Activated CD4-positive, alpha-beta memory T cell treated with anti-CD3 and anti-CD28 coated beads, Interleukin-2, amount 10 ng/mL, durations not matched to agents 7 days and 5 days (primary cell): ENCODE measurements around the gene GRIA1. TPM values are rescaled to one million over a fixed set of nuclear protein-coding genes. Genes with fewer than 3 reads are reported as not detected.

Source experiments
- CTCF ChIA-PET: fragments of 350-600 bp; sonication (Branson Sonifier 250); formaldehyde crosslinking; loops from one replicate; lab custom pipeline; 2021; ENCODE audit warnings: antibody characterized with exemption, inconsistent platforms; lab: Charles Lee
- POLR2A ChIA-PET: fragments of 350-600 bp; sonication (Branson Sonifier 250); formaldehyde crosslinking; loops from one replicate; lab custom pipeline; 2021; ENCODE audit warnings: antibody characterized with exemption; lab: Charles Lee
- DNase-seq: peaks from one replicate; pipeline ENCODE4 v3.0.0-alpha.2; 2020
- H3K27ac Mint-ChIP-seq: one replicate; pipeline ENCODE4 v1.8.0; 2021; ENCODE audit warnings: mild to moderate bottlenecking, mixed read lengths
- H3K27me3 Mint-ChIP-seq: one replicate; pipeline ENCODE4 v1.8.0; 2021; ENCODE audit warnings: mixed read lengths
- H3K36me3 Mint-ChIP-seq: one replicate; pipeline ENCODE4 v1.8.0; 2021; ENCODE audit warnings: low read depth, mixed read lengths
- H3K4me1 Mint-ChIP-seq: one replicate; pipeline ENCODE4 v1.8.0; 2021; ENCODE audit warnings: mixed read lengths
- H3K4me3 Mint-ChIP-seq: one replicate; pipeline ENCODE4 v1.8.0; 2021; ENCODE audit warnings: mild to moderate bottlenecking, mixed read lengths
- H3K9me3 Mint-ChIP-seq: one replicate; pipeline ENCODE4 v1.8.0; 2021; ENCODE audit warnings: mixed read lengths
- total RNA-seq, 2 experiments: library from RNA; stranded (reverse); gene quantifications; one replicate each; pipeline ENCODE4 v1.2.3, GENCODE V29; 2021

The GRIA1 gene
- total RNA-seq, 2 experiments from 2014 or later, result not detected

DNA sequence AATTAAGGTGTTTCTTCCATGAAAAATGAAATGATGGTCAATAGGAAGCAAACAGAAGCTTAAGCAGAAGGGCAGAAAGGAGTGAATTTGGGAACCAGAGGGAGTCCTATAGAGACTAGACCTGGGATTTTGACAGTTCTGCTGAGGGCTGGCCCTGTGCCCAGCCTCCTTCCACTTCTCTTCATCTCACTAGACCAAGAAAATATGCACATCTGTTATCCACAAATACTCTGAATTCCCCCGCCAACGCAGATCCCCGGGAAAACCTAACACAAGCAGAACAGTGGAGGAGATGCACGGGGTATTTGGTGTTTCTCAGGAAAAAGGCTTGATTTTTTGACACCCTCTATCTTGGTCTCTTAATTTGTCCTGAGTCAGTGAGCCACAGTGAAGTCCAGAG, 22.7 kb downstream of the GRIA1 start:
- Mint-ChIP-seq H3K36me3 (no peaks in the 10 kb centered on the region), H3K27me3 (no peaks in the 10 kb centered on the region), H3K9me3 (peaks cover 3% of the 10 kb centered on the region), H3K27ac (no peak overlapping the region), H3K4me1 (no peaks in the 10 kb centered on the region), H3K4me3 (no peak overlapping the region)
- ChIA-PET CTCF (no interaction called here), POLR2A (no interaction called here)
- no peak for DNase-seq

- Mint-ChIP-seq H3K4me3 (no peak overlapping the region), H3K27ac (no peak overlapping the region), H3K9me3 (peaks cover 3% of the 10 kb centered on the region), H3K27me3 (no peaks in the 10 kb centered on the region), H3K36me3 (no peaks in the 10 kb centered on the region), H3K4me1 (no peaks in the 10 kb centered on the region)
- DNase-seq, result no peak
- ChIA-PET CTCF (no interaction called here), POLR2A (no interaction called here)
Observed at GRCh38 chr5:153515301-153515700, 24.8 kb downstream of the GRIA1 start.

GRCh38 chr5:153516504-153517240, 26.2 kb downstream of the GRIA1 start:
- H3K9me3 Mint-ChIP-seq, result peaks cover 3% of the 10 kb centered on the region
- DNase-seq, result no peak
- ChIA-PET CTCF (no interaction called here), POLR2A (no interaction called here)
- H3K36me3 Mint-ChIP-seq, result no peaks in the 10 kb centered on the region
- no peak overlapping the region for H3K4me3 Mint-ChIP-seq
- H3K27ac Mint-ChIP-seq, result no peak overlapping the region
- H3K27me3 Mint-ChIP-seq, result no peaks in the 10 kb centered on the region
- no peaks in the 10 kb centered on the region for H3K4me1 Mint-ChIP-seq

DNA sequence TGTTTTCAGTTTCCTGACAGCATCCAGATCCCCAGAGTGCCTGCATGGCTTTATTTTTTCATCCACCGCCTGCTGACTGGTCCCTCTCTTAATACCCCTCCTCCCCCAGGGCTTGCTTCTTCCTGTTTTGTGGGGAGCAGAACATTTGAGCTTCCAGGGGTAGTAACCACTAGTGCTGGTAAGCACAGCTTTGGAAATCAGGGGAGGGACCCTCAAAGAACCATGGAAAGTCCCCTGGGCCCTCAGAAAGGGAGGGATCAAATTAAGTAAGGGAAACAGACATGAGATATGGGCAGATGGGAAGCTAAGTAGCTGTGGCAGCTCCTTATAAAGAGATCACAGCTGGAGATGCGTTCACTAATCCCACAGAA, 26.8 kb downstream of the GRIA1 start:
- H3K36me3 Mint-ChIP-seq, result no peaks in the 10 kb centered on the region
- H3K4me3 Mint-ChIP-seq, result no peak overlapping the region

DNA sequence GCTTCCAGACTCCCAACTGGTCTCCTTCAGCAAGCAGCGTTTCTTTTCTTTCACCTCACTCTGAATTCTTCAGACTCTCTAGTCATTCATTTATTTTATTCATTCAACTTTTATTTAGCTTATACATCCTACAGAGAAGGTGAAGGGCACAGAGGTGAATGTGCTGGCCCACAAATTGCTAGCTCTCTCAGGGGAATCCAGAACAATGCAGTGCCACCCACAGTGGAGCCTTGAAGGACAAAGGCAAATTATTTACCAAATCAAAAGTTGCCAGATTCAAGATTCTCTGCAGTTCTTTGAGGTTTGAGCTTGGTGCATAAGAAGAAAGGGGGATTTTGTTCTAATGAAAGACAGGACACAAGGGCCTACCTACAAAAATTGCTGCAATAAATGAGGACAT, 29.7 kb downstream of the GRIA1 start:
- CTCF ChIA-PET, result no interaction called here
- H3K4me1 Mint-ChIP-seq, result no peaks in the 10 kb centered on the region
- no peaks in the 10 kb centered on the region for H3K9me3 Mint-ChIP-seq
- no peaks in the 10 kb centered on the region for H3K36me3 Mint-ChIP-seq
- no peak for DNase-seq
- H3K27ac Mint-ChIP-seq, result no peak overlapping the region
- no peaks in the 10 kb centered on the region for H3K27me3 Mint-ChIP-seq
- H3K4me3 Mint-ChIP-seq, result no peak overlapping the region
- POLR2A ChIA-PET, result no interaction called here

More for the DNA sequence above, 26.8 kb downstream of the GRIA1 start:
- peaks cover 3% of the 10 kb centered on the region for H3K9me3 Mint-ChIP-seq
- no peaks in the 10 kb centered on the region for H3K27me3 Mint-ChIP-seq
- ChIA-PET POLR2A (no interaction called here), CTCF (no interaction called here)
- H3K4me1 Mint-ChIP-seq, result no peaks in the 10 kb centered on the region
- DNase-seq, result no peak
- no peak overlapping the region for H3K27ac Mint-ChIP-seq

DNA sequence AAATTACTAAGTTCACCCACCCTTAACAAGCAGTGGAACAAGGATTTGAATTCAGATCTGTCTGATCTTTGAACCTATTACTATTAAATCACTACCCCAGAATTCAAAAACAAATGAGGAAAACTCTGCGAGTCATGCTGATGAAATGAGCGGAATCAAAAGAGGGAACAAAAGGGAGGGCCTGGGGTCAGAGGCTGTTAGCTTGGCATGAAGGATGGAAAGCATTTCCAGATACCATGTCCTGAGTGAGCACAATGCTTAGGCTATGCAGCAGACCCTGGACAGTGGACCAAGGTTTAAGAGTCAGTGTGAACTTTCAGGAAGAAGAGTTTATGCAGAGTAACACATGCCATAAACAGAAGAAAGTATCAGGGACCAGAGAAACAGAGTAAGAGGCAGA, 30.5 kb downstream of the GRIA1 start:
- Mint-ChIP-seq H3K27me3 (no peaks in the 10 kb centered on the region), H3K36me3 (no peaks in the 10 kb centered on the region), H3K9me3 (no peaks in the 10 kb centered on the region), H3K27ac (no peak overlapping the region), H3K4me3 (no peak overlapping the region), H3K4me1 (no peaks in the 10 kb centered on the region)
- ChIA-PET CTCF (no interaction called here), POLR2A (no interaction called here)
- no peak for DNase-seq

- Mint-ChIP-seq H3K36me3 (no peaks in the 10 kb centered on the region), H3K4me3 (no peak overlapping the region), H3K4me1 (no peaks in the 10 kb centered on the region), H3K27me3 (no peaks in the 10 kb centered on the region), H3K27ac (no peak overlapping the region), H3K9me3 (no peaks in the 10 kb centered on the region)
- POLR2A ChIA-PET, result no interaction called here
- CTCF ChIA-PET, result no interaction called here
- DNase-seq, result no peak
Observed at GRCh38 chr5:153523211-153523610, 32.7 kb downstream of the GRIA1 start.

DNA sequence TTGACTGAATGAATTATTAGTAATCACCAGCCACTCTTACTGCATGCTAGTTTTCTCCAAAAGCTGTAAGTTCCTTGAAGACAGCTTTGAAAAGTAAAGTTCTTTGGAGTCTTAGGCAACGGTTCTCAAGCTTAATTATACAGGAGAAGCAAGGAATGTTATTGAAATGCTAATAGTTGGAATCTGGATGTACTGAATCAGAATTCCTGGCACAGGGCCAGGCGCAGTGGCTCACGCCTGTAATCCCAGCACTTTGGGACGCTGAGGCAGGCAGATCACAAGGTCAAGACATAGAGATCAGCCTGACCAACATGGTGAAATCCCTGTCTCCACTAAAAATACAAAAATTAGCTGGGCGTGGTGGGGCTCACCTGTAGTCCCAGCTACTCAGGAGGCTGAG, 33.4 kb downstream of the GRIA1 start:
- H3K27me3 Mint-ChIP-seq, result no peaks in the 10 kb centered on the region
- H3K36me3 Mint-ChIP-seq, result no peaks in the 10 kb centered on the region
- no peaks in the 10 kb centered on the region for H3K4me1 Mint-ChIP-seq
- DNase-seq, result no peak
- CTCF ChIA-PET, result no interaction called here
- no peak overlapping the region for H3K27ac Mint-ChIP-seq
- no peaks in the 10 kb centered on the region for H3K9me3 Mint-ChIP-seq
- no peak overlapping the region for H3K4me3 Mint-ChIP-seq
- POLR2A ChIA-PET, result no interaction called here

DNA sequence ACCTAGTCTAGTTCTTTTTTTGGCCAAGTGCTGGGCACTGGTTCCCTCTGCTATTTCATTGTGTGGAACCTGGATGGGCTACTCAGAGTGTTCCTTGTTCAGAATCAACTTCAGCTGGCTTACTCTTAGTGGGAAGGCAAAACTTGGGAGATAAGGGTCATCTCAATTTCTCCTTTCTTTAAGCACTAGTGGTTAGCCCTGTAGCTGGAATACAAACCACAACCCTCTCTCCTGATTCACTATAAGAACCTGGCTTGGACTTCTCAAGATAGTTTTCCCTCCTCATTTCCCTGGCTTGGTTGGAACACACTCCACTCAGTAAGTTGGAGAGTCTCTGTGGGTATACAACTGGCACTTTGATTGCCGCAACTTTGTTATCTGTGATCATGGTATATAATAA, 35.1 kb downstream of the GRIA1 start:
- Mint-ChIP-seq H3K27me3 (no peaks in the 10 kb centered on the region), H3K4me3 (no peak overlapping the region), H3K36me3 (no peaks in the 10 kb centered on the region), H3K9me3 (no peaks in the 10 kb centered on the region), H3K4me1 (no peaks in the 10 kb centered on the region), H3K27ac (no peak overlapping the region)
- POLR2A ChIA-PET, result no interaction called here
- CTCF ChIA-PET, result no interaction called here
- no peak for DNase-seq

DNA sequence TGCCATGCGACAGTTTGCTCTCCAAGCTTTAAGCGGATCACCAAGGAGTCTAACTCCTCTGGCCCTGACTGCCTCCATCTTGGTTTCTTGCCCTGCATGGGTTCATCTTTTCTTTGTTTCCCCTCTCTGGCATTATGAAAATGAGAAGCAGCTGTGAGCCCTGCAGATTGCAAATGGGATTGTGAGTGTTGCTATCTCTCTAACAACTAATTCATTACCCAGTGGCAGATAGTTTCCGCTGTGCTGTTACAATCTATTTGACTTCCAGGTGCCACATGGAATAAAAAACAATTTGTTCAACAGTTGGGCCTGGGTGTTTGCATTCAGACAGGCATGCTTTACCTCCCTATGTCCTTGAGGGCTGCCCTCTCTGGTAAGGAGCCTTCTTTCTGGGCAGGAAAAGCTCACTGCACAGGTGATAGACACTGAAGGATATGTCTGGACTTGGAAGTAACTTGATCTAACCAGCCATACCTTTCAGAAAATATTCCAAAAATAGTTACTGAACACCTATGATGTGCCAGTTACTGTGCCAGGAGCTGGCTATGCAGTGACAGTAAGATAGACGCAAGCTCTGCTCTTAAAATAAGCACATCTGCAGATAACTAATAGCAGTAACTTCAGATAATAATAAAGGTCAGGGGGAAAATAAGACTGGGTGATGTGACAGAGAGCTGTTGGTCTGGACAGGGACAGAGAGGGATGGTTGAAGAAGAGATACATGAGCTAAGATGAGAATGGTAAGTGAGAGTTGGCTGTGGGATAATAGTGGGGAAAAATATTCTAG, 40.1 kb downstream of the GRIA1 start:
- Mint-ChIP-seq H3K27ac (no peak overlapping the region), H3K4me1 (no peaks in the 10 kb centered on the region), H3K27me3 (no peaks in the 10 kb centered on the region), H3K9me3 (no peaks in the 10 kb centered on the region), H3K4me3 (no peak overlapping the region), H3K36me3 (no peaks in the 10 kb centered on the region)
- DNase-seq, result no peak
- ChIA-PET CTCF (no interaction called here), POLR2A (no interaction called here)

- CTCF ChIA-PET, result no interaction called here
- H3K9me3 Mint-ChIP-seq, result no peaks in the 10 kb centered on the region
- POLR2A ChIA-PET, result no interaction called here
- H3K4me1 Mint-ChIP-seq, result no peaks in the 10 kb centered on the region
- no peaks in the 10 kb centered on the region for H3K27me3 Mint-ChIP-seq
- no peak overlapping the region for H3K27ac Mint-ChIP-seq
- no peaks in the 10 kb centered on the region for H3K36me3 Mint-ChIP-seq
- DNase-seq, result no peak
- no peak overlapping the region for H3K4me3 Mint-ChIP-seq
Observed at GRCh38 chr5:153533546-153533945, 43.1 kb downstream of the GRIA1 start.

DNA sequence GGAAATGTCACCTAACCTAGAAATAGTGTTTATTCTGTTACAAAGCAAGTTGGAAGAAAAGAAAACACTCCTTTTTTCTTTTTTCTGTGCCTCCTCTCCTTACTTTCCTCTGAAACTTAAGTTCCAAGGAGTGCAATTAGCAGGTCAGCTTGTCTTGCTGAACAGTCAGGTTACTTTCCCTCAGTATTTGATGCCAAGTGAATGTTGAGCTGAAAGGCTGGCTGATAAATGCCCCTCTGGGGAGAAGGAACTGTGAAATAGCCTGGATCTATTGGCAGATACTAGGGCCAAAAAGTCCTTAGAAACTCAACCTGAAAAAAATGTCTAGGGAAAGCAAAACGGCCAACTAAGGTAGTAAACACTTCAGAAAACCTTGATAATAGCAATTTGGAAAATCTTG, 43.6 kb downstream of the GRIA1 start:
- no peak overlapping the region for H3K27ac Mint-ChIP-seq
- no peaks in the 10 kb centered on the region for H3K36me3 Mint-ChIP-seq
- ChIA-PET POLR2A (no interaction called here), CTCF (no interaction called here)
- no peak for DNase-seq
- H3K4me1 Mint-ChIP-seq, result no peaks in the 10 kb centered on the region
- H3K4me3 Mint-ChIP-seq, result no peak overlapping the region
- no peaks in the 10 kb centered on the region for H3K9me3 Mint-ChIP-seq
- no peaks in the 10 kb centered on the region for H3K27me3 Mint-ChIP-seq

- no peaks in the 10 kb centered on the region for H3K9me3 Mint-ChIP-seq
- H3K4me3 Mint-ChIP-seq, result no peak overlapping the region
- POLR2A ChIA-PET, result no interaction called here
- H3K27me3 Mint-ChIP-seq, result no peaks in the 10 kb centered on the region
- no peak overlapping the region for H3K27ac Mint-ChIP-seq
- H3K4me1 Mint-ChIP-seq, result no peaks in the 10 kb centered on the region
- CTCF ChIA-PET, result no interaction called here
- H3K36me3 Mint-ChIP-seq, result no peaks in the 10 kb centered on the region
- DNase-seq, result no peak
Observed at GRCh38 chr5:153537207-153537606, 46.7 kb downstream of the GRIA1 start.

DNA sequence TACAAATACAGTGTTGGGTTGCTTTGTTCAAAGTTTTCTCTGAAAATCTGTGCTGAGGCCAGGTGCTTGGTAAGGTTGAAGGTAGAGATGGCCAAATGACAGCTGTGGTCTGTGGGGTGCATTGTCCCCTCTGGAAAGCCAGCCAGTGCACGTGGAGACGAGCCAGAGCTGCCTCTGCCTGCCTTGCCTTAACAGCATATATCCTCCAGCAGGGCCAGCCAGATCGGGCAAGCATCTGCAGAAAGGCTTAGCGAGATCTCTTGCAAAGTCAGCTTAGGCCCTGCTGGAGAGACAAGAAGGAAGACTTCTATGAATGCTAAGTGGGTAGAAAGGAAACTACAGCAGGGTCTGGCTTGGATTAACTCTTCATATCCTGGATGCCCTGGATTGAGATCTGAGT, 49.5 kb downstream of the GRIA1 start:
- Mint-ChIP-seq H3K4me1 (no peaks in the 10 kb centered on the region), H3K27ac (no peak overlapping the region), H3K9me3 (no peaks in the 10 kb centered on the region), H3K36me3 (no peaks in the 10 kb centered on the region), H3K27me3 (no peaks in the 10 kb centered on the region), H3K4me3 (no peak overlapping the region)
- DNase-seq, result no peak
- CTCF ChIA-PET, result no interaction called here
- POLR2A ChIA-PET, result no interaction called here
